ENCODE measurements around the gene HIVEP1.
"Not testable (repeated sequence)": the region's sequence is repeated elsewhere in the genome, so short reads cannot be mapped to it uniquely, and the experiment has no call there.

Gene HIVEP1

DNA sequence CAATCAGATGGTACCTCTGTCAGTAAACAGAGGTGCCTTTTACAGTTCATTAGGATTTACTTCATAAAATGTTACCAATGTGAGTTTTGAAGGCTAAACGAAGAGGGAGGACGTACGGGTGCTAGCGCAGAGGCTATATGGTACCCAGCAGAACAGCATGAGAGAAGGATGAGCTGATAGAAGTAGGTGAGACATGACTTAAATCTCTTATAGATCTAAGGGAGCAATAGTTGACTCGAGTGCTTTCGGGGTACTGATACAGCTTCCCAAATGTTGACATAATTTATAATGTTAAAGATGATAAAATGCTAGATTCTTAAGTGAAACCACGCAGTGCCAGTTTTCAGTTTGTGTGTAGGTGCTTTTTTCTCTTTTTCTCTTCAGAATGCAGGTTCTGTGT lies 72.6 kb downstream of the HIVEP1 start:
- DNase-seq (ENCODE audit: low read depth), result no peak

DNA sequence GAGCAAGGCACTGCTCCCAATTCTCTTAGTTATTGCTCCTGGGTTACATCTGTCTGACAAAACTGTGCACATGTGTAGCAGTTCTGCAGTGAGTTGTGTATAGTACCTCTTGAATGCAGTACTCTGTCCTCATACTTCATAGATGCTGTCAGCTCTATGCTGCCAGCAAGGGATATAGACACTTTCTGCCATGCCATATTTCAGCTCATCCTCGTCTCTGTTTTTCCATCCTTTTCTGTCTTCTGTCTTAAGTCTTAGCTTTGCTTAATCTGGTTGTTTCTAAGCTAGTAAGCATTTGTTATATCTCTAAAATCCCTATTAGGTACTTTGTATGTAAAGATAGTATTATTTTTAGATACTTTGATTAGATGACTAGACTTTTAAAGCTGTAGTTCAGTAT lies 76.4 kb downstream of the HIVEP1 start:
- DNase-seq (ENCODE audit: low read depth), result no peak

DNA sequence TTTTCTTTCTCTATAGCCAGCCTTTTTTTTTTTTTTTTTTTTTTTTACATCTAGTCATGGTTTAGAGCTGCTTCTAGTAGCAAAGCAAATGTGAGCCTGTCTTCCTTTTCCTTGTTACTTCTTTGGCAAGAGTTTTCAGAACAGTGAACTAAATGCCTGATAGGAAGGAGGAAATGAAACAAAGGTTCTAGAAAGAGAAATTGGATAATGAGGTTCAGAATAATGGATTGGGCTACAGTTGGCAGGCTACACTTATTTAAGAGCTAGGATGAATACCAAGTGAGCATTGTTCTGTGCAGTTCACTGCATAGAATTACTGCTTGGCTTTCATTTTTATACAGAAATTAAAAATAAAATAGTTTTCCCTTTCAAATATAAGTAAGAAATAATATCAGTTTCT lies 78.6 kb downstream of the HIVEP1 start:
- DNase-seq (ENCODE audit: low read depth), result no peak

DNA sequence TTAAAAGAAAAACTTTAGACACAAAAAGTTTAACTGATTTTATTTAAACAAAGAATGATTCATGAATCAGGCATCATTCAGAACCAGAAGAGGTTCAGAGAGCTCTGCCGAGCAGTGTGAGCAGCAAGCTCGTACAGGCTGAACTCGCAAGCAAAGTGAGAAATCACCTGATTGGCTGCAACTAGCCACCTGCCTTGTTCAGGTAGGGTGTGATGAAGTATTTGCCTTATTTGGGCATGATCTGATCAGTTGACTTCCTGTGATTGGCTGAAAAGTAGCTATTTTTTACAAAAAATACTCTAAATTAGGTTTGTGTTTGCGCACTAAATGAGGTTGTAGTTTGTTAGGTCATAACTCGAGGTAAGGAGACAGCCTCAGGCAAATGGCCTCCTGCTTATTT lies 80.7 kb downstream of the HIVEP1 start:
- no peak for DNase-seq (ENCODE audit: low read depth)

DNA sequence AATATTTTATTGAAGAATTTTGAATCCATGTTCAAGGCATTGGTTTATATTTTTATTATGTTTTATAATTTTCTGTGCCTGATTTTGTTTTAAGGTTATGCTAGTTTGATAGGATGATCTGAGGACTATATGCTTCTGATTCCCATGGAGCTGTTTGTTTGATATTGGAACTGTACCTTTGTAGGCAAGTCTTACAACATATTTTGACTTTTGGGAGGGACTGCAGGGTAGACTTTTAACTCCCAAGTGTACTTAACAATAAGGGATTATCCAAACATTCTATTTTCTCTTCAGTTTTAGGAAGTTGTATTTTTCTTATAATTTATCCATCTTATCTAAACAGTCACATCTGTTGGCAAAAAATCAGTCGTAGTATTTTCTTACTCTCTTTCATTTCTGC lies 82.6 kb downstream of the HIVEP1 start:
- no peak for DNase-seq (ENCODE audit: low read depth)

DNA sequence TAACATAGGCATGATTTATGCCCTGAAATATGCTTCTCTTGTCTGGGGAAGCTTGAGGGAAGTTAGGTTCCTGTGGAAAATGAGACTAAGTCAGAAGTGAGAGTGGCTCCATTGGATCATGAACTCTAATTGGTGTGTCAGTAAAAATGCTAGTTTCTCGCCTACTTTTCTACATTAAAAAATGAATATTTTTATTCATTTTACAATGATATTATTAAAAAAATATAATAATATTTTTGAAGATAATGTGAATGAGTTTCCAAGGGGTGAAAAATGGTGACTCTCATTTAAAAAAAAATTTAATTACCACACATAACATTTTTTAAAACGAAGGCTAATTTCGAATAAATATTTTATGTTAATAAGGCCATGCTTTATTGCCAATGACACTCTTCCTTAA lies 84.2 kb downstream of the HIVEP1 start:
- no peak for DNase-seq (ENCODE audit: low read depth)

DNA sequence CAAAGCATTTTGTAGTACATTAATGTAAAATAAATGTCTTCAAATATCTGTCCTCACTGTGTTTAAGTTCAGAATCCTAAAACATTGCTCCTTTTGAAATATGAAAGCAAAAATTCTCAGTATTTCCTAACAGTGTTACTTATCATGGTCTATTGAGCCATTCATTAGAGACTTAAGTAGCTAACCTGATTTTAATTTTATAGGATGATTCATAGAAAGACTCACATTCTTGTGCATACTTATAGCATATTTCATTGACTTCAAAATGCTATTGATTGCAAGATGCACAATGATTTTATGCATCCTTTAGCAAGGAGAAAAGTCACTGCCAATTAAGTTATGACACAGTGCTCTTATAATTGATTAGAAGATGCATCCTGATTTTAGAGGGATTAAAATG lies 85.7 kb downstream of the HIVEP1 start:
- no peak for DNase-seq (ENCODE audit: low read depth)

DNA sequence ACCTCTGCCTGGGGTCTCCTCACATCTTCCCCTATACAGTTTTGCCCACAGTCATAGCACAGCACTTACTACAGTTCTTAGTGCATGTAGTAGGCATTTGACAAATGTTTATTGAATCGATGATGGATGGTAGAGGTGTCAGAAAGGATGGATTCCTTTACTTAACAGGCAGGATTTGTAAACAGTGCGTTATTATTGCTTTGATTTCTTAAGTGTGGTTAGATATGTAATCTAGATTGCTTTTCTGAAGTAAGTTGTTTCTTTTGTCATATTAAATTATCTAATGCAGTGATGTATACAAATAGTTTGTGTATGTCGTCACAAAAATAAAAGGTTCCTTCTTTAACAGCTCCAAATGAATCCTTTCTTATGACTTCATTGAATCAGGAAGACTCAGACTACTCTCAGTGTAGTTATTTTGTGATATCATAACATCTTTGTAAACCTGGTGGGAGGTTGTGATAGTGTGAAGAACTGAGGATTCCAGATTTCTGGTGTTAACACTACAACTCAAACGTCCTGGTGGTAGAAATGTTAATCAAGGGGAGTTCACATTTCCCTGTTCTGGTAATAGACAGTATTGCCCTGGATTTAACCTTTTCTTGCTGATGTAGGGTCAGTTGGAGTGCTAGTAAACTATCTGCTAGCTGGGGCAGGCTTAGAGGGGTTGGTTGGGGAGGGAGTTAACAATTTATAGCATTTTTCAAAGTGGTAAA lies 87.7 kb downstream of the HIVEP1 start:
- no peak for DNase-seq (ENCODE audit: low read depth)

DNA sequence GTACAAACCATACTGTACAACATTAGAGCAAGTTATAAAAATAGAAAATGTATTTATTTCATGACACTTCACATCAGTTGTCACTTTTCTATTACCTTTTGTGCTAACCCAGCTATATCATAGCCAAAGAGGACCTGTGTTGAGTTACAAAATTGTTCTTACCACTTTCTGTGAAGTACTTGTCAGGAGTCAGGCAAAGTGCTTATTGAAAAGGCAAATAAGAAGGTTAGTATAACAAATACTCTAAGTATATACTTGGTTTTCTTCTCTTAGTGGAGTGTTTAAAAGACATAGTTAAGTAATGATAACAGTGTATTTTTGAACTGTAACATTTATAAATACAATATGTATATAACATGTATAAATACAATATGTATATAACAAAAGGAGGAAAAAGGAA lies 88.9 kb downstream of the HIVEP1 start:
- DNase-seq (ENCODE audit: low read depth), result no peak

DNA sequence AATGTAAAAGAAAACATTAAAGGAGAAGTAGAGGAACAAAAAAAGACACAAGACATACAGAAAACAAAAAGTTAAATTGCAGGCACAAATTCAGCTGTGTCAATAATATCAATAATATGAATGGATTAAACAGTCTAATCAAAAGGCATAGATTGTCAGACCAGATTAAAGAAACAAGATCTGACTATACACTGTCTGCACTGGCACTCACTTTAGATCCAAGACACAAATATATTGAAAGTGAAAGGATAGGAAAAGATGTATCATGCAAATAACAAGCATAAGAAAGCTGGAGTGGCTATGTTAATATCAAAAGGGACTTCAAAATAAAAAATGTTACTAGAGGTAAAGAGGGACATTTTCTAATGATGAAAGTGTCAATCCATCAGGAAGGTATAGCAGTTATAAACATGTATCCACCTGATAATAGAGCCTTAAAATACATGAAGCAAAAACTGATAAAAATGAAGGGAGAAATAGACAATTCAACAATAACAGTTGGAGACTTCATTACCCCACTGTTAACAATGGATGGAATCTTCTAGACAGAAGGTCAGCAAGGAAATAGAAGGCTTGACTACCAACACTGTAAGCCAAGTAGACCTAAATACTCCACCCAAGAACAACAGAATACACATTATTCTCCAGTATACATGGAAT lies 89.7 kb downstream of the HIVEP1 start:
- no peak for DNase-seq (ENCODE audit: low read depth)

DNA sequence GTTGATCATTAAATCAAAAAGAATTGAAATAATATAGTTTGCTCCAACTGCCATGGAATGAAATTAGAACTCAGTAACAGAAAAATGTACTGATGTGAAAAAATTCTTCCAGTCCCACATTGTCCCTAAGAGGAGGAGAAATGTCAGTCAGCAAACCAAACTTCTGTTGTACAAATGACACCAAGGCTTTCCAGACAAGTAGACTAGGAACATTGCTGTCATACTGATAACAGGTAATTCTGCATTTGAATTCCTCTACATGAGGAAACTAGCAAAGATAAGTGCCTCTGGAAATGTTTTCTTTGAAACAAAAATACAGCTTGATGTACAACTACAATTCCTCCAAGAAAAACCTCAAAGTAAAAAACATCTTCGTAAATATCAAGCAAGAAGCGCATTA lies 90.2 kb downstream of the HIVEP1 start:
- no peak for DNase-seq (ENCODE audit: low read depth)

DNA sequence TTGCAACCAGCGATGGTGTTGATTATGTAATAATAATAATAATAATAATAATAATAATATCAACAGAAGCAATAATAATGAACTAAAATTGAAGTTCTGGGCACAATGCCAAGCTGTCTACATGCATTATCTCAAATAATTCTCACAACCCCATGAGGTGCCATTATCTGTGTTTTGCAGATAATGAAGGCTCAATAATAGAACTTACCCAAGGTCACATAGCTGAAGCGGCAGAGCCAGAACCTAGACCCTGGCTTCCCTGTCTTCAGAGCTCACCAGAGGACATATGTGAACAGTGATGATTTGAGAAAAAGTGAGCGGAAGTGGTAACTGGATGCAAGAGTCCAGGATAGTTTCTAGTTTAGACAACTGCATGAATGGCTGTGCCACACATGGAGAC lies 91.0 kb downstream of the HIVEP1 start:
- no peak for DNase-seq (ENCODE audit: low read depth)

DNA sequence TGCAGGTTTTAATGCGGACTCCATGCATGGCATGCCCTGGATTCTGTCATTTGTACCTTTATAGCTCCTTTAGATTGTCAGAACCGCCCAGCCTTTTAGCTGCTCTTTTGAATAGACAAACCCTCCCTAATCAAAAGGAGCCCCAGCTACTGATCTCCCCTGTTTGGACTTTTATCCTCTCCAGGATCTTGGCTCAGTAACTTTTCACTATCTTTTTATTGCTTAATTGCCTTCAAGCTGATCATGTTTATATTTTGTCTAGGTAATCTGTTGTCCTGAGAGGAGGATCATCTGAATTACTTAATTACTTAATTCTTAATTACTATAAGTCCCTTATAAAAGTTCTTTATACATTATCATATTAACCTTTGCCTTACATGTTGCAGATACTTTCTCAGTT lies 93.2 kb downstream of the HIVEP1 start:
- DNase-seq (ENCODE audit: low read depth), result no peak

DNA sequence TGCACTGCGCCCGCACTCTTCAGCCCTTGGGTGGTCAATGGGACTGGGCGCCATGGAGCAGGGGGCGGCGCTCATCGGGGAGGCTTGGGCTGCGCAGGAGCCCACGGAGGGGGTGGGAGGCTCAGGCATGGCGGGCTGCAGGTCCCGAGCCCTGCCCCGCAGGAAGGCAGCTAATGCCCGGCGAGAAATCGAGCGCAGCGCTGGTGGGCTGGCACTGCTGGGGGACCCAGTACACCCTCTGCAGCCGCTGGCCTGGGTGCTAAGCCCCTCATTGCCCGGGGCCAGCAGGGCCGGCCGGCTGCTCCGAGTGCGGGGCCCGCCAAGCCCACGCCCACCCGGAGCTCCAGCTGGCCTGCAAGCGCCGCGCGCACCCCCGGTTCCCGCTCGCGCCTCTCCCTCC lies 96.3 kb downstream of the HIVEP1 start:
- DNase-seq (ENCODE audit: low read depth), result not testable (repeated sequence)

DNA sequence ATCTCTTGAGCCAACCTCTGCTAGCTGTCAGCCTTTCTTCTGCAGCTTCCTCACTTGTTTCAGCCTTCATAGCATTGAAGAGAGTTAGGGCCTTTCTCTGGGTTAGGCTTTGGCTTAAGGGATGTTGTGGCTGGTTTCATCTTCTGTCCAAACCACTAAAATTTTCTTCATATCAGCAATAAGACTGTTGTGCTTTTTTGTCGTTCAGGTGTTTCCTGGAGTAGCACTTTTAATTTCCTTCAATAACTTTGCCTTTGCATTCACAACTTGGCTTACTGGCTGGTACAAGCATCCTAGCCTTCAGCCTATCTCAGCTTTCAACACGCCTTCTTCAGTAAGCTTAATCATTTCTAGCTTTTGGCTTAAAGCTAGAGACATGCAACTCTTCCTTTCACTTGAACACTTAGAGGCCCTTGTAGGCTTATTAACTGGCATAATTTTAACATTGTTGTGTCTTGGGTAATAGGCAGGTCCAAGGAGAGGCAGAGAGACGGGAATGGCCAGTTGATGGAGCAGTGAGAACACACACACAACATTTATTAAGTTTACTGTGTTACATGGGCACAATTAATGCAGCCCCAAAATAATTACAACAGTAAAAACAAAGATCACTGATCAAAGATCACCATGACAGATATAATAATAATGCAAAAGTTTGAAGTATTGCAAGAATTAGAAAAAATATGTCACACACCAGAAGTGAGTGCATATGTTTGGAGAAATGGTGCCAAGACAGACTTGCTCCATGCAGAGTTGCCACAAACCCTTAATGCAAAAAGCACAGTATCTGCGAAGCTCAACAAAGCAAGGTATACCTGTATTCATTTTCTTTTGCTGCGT lies 98.6 kb downstream of the HIVEP1 start:
- no peak for DNase-seq (ENCODE audit: low read depth)

DNA sequence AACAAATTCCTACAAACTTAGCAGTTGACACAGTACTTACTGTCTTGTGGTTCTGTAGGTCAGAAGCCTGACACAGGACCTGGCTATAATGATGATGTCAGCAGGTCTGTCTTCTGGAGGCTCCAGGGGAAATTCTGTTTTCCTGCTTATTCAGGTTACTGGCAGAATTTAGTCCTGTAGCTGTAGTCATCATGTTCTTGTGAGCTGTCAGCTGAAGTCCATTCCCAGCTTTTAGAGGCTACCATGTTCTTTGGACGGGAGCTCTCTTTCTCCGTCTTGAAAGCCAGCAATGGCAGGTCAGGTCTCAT lies 99.2 kb downstream of the HIVEP1 start:
- no peak for DNase-seq (ENCODE audit: low read depth)

DNA sequence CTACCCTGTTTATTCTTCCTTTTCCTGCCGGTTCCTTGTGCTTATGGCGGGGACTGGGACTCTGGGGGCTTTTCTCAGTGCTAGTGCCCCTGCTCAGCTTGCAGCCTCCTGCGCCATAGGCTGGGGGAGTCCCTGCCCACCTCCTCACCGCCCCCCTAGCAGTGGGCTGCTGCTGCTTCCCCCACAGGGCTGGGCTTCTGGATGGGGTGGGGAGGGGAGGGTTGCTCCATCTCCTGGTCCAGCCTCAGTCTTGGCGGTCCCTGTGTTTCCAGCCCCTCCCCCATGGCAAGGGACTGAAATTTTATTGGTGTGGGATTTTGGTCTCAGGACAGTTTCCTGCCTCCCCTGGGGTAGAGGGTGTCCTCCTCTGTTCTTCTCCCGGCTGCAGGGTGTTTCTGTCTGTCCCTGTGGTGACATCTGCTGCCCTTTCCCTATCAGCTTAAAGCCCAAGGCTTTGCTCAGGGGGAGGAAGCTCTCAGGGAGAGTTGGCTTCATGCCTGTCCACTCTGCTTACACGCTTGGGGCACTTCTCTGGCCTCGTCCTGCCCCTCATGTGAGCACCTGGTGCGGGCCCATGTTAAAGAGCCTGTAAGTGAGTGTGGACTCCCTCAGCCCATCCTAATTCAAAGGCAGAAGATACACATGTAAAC lies 100.6 kb downstream of the HIVEP1 start:
- DNase-seq (ENCODE audit: low read depth), result no peak

DNA sequence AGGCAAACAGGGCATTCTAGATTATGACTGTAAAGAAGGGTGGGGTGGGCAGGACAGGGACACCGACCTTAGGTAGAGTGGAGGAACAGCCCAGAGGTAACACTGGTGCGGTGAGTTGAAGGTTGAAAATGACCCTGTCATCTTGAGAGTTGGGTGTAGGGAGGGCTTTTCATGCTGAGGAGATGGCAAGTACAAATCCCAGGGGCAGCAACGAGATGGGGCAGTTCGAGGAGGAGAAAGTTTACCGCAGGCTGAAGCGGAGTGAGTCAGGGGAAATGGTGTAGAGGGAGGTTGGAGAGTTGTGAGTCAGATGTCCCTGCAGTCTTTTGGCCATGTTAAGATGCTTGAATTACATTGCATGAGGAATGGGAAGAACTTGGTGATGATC lies 101.1 kb downstream of the HIVEP1 start:
- DNase-seq (ENCODE audit: low read depth), result peak; percentile 74

DNA sequence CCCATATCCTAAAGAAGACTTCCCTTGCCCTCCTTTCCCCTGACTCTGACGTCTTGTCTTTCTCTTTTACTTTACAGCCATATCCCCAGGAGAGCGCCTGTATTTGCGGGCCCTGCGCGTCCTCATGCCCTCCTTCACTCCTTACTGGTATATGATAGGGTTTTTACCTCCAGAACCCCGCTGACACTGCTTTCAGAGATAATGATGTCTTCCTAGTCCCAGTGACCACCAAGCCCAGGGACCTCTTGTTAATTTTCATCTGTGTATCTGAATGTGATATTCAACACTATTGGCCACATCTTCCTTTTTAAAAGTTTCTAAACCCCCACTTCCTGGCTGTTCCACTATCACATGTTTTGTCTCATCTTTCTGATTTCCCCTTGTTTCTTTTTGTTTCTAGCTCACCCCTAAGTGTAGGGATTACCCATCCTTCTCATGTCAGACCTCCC lies 102.0 kb downstream of the HIVEP1 start:
- no peak for DNase-seq (ENCODE audit: low read depth)

DNA sequence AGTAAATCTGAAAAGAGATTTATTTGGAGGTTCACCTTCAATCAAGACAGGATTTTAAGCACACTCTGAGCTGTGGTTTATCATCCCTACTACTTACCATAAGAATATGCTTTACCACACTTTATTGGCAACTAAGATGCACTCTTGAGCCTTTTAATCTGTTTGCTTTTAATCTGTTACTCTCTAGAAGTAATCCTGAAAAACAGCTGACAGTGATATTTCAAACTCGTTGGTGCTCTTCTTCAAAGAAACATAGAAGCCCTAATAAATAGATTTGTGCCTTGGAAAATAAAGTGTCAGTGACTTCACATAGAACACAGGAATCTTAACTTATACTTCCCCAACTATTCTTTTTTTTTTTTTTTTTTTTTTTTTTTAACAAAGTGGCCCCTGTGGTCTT lies 102.9 kb downstream of the HIVEP1 start:
- no peak for DNase-seq (ENCODE audit: low read depth)

DNA sequence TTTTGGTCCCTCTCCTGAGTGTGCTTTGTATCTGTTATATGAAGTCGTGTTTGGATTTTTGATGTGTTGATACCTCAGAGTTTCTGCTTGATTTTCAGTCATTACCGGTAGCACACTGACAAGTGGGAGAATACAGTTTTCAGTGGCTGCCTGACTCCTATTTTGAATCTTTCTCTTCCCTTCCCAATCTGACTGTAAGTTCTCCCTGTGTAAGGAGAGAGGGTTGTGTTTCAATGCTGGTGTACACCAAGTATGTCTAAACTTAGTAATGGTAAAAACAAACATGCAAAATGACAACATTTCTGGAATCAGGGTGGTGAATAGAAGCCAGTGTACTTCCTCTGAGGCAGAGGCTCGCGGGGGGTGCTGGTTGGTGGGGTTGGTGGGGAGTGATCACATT lies 103.4 kb downstream of the HIVEP1 start:
- DNase-seq (ENCODE audit: low read depth), result no peak

DNA sequence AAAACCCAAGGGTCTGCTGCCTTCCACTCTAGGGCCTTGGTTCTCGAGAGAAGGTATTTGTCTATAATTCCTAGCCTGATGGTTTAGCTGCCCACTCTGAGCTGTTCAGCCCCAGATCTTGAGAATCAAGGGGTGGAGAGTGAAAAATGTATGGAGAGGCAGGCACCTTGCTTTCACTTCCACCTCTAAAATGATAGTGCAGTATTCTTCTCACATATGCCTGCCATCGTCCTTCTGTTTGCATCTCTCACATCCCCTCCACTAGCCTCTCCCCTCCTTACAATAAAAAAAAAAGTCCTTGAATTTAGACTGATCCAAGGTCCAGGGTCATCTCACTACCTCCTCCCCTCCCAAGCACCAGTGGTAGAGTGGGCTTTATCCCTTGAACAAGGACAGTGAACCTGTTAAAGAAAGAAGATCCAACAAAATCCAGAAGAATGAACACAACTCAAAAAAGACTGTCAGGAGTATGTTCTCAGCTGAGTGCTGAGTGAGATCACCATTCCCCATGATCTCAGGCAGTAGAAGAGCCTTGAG lies 104.2 kb downstream of the HIVEP1 start:
- no peak for DNase-seq (ENCODE audit: low read depth)

DNA sequence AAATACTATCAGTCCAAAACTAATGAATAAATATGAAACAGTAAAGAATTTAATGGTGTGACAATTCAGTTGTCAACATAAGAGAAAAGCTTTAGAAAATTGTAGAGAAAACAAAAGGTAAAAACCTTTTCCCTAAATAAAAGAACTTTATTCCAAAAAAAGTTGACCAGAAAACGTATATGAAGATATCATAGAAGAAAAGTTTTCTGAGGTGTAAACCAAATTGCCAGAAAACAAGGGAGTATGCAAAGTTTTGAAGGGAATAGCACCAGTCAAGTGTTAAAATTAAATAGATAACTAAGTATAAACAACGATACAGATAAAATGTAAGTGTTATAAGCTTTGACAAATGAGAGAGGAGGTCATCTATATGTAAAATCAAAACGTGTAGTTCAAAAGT lies 104.9 kb downstream of the HIVEP1 start:
- no peak for DNase-seq (ENCODE audit: low read depth)

Data from stromal cell of bone marrow (primary cell).